Measurements from ENCODE around the gene STOML3. TPM values are rescaled to one million over a fixed set of nuclear protein-coding genes. Genes with fewer than 3 reads are reported as not detected.

STOML3 gene
- total RNA-seq, 1 donor from 2014 or later = 0.21 TPM

DNA sequence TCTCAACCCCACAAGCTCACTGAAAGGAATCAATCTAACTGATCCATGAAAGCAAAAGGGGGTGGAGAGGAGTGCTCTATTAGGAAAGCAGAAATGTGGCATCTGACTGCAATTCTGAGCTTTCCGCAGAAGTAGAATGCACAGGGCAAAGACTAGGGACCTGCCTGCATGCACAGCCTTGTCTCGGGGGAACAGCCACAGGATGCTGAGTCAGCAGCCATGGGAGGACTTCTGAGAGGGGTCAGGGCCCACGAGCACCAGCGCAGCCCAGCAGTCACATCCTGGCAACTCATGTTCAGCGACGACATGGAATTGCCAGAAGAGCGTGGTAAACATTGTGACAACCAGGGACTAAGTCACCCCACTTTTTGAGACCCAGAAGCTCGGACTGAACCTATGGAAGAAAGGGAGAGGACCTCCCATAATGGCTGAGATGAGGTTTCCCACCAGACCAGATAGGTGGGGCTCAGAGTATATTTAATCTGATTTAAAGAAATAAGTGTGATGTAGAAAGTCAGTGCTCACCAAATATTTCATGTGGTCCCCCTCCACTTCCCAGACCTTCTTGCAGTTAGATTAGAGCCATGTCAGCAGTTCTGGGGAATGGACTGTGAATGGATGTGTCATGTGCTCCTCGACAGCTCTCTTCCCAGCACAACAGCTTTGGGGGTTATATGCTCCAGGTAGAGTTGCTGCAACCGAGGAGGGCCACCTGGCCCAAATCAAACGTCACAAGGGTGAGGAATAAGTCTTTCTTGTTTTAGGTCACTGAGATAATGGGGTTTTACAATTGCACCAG is 32.6 kb downstream of the STOML3 start:
- H3K4me1 ChIP-seq = peaks cover 6% of the 10 kb centered on the region
- no peaks in the 10 kb centered on the region for H3K36me3 ChIP-seq
- no peaks in the 10 kb centered on the region for H3K36me3 Mint-ChIP-seq
- no peaks in the 10 kb centered on the region for H3K27me3 ChIP-seq
- no peak overlapping the region for H3K4me2 ChIP-seq
- no peaks in the 10 kb centered on the region for H3K4me1 Mint-ChIP-seq
- H3K9me3 ChIP-seq (ENCODE audit: low read depth) = no peaks in the 10 kb centered on the region
- DNase-seq (ENCODE audit: low spot score) = no peak
- H4K20me1 ChIP-seq (ENCODE audit: low read depth) = no peaks in the 10 kb centered on the region
- TF ChIP-seq EZH2phosphoT487 (IDR thresholded peaks at IDR 0.05) (no peak), CTCF (IDR thresholded peaks at IDR 0.05) (no peak), EZH2 (IDR thresholded peaks at IDR 0.05) (no peak)
- H3K79me2 ChIP-seq (ENCODE audit: low read depth) = no peaks in the 10 kb centered on the region
- H3K9me3 Mint-ChIP-seq = peaks cover 10% of the 10 kb centered on the region
- no peak overlapping the region for H3K4me3 ChIP-seq
- no peak overlapping the region for H2AFZ ChIP-seq (replicated peaks)
- H3K27me3 Mint-ChIP-seq (ENCODE audit: insufficient read depth, low read depth) = no peaks in the 10 kb centered on the region
- no peak overlapping the region for H3K27ac Mint-ChIP-seq
- no peak overlapping the region for H3K27ac ChIP-seq
- no peak overlapping the region for H3K9ac ChIP-seq
- no peaks in the 10 kb centered on the region for H3F3A ChIP-seq (ENCODE audit: low read depth)
- no peak overlapping the region for H3K4me3 Mint-ChIP-seq

DNA sequence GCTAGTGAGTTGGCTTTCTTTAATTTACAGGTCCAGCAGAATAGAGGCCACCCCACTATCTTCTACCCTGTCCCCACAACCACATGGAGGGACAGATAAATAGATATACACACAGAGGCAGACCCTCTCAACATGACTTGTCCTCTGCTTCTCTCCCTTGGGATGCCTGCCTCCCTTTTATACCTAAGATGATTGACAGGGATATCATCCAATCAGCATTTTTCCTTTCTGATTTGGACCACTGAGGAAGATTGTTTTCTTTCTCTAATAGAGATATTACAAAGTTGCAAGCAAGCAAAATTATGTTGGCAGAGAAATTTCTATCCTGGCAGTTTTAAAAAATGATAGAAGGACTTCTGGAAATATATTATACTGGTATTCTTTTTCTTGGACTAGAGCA is 35.8 kb downstream of the STOML3 start:
- Histone ChIP-seq H3K27ac (no peak overlapping the region), H3K4me3 (no peak overlapping the region)
- no peak overlapping the region for H3K4me3 Mint-ChIP-seq

DNA sequence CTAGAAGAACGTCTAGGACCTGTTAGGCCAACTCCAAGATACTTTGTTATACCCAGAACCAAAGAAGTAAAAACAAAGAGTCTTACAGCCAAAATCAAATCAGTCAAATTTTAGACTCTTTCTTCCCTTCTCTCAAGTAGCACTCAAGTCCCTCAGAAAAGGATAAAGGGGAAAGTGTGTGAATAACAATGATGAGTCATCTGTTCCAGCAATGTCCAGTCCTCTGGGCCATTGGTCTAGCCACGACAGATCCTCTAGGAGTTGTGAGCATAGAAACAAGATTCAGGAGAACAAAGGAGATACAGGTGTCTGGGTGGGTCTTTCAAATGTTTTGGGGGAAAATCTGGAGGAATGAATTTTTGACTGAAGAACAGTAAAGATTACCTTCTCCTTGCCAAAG is 36.3 kb downstream of the STOML3 start:
- no peaks in the 10 kb centered on the region for H4K20me1 ChIP-seq (ENCODE audit: low read depth)

More for the DNA sequence above, 35.8 kb downstream of the STOML3 start:
- peaks cover 9% of the 10 kb centered on the region for H3K4me1 Mint-ChIP-seq
- Histone ChIP-seq H3F3A (ENCODE audit: low read depth) (no peaks in the 10 kb centered on the region), H3K4me2 (no peak overlapping the region), H3K4me1 (peaks cover 3% of the 10 kb centered on the region), H3K27me3 (no peaks in the 10 kb centered on the region), H3K9ac (no peak overlapping the region), H3K79me2 (ENCODE audit: low read depth) (no peaks in the 10 kb centered on the region), H2AFZ (replicated peaks) (no peak overlapping the region), H3K36me3 (no peaks in the 10 kb centered on the region), H4K20me1 (ENCODE audit: low read depth) (no peaks in the 10 kb centered on the region), H3K9me3 (ENCODE audit: low read depth) (no peaks in the 10 kb centered on the region)
- H3K27me3 Mint-ChIP-seq (ENCODE audit: insufficient read depth, low read depth) = no peaks in the 10 kb centered on the region
- H3K9me3 Mint-ChIP-seq = peaks cover 1% of the 10 kb centered on the region
- no peak for TF ChIP-seq EZH2 (IDR thresholded peaks at IDR 0.05)
- no peak for TF ChIP-seq CTCF (IDR thresholded peaks at IDR 0.05)
- TF ChIP-seq EZH2phosphoT487 (IDR thresholded peaks at IDR 0.05) = no peak
- no peaks in the 10 kb centered on the region for H3K36me3 Mint-ChIP-seq
- no peak overlapping the region for H3K27ac Mint-ChIP-seq
- DNase-seq (ENCODE audit: low spot score) = no peak

More for the DNA sequence above, 36.3 kb downstream of the STOML3 start:
- Histone ChIP-seq H3K4me3 (no peak overlapping the region), H3K79me2 (ENCODE audit: low read depth) (no peaks in the 10 kb centered on the region), H3F3A (ENCODE audit: low read depth) (no peaks in the 10 kb centered on the region), H3K27ac (no peak overlapping the region), H3K9me3 (ENCODE audit: low read depth) (no peaks in the 10 kb centered on the region), H3K9ac (no peak overlapping the region), H3K27me3 (no peaks in the 10 kb centered on the region), H3K4me1 (peaks cover 3% of the 10 kb centered on the region), H3K36me3 (no peaks in the 10 kb centered on the region), H3K4me2 (no peak overlapping the region), H2AFZ (replicated peaks) (no peak overlapping the region)
- no peak for TF ChIP-seq EZH2phosphoT487 (IDR thresholded peaks at IDR 0.05)
- no peak for TF ChIP-seq EZH2 (IDR thresholded peaks at IDR 0.05)
- TF ChIP-seq CTCF (IDR thresholded peaks at IDR 0.05) = no peak
- Mint-ChIP-seq H3K4me3 (no peak overlapping the region), H3K9me3 (no peaks in the 10 kb centered on the region), H3K27me3 (ENCODE audit: insufficient read depth, low read depth) (no peaks in the 10 kb centered on the region), H3K4me1 (peaks cover 9% of the 10 kb centered on the region), H3K36me3 (no peaks in the 10 kb centered on the region), H3K27ac (no peak overlapping the region)
- DNase-seq (ENCODE audit: low spot score) = no peak

Data from neural progenitor cell (in vitro differentiated cells).